NCI-H82 treated with DMSO at 0.1 percent for 48 hours (cell line): ENCODE results near the gene CENPL.
"Not testable (repeated sequence)": the region's sequence is repeated elsewhere in the genome, so short reads cannot be mapped to it uniquely, and the experiment has no call there.

Experiments used
- DNase-seq: peaks from one replicate; lab custom pipeline; 2025; ENCODE audit not compliant: unreplicated experiment; lab: John Stamatoyannopoulos, UW

The CENPL gene, protein sequence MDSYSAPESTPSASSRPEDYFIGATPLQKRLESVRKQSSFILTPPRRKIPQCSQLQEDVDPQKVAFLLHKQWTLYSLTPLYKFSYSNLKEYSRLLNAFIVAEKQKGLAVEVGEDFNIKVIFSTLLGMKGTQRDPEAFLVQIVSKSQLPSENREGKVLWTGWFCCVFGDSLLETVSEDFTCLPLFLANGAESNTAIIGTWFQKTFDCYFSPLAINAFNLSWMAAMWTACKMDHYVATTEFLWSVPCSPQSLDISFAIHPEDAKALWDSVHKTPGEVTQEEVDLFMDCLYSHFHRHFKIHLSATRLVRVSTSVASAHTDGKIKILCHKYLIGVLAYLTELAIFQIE

DNA sequence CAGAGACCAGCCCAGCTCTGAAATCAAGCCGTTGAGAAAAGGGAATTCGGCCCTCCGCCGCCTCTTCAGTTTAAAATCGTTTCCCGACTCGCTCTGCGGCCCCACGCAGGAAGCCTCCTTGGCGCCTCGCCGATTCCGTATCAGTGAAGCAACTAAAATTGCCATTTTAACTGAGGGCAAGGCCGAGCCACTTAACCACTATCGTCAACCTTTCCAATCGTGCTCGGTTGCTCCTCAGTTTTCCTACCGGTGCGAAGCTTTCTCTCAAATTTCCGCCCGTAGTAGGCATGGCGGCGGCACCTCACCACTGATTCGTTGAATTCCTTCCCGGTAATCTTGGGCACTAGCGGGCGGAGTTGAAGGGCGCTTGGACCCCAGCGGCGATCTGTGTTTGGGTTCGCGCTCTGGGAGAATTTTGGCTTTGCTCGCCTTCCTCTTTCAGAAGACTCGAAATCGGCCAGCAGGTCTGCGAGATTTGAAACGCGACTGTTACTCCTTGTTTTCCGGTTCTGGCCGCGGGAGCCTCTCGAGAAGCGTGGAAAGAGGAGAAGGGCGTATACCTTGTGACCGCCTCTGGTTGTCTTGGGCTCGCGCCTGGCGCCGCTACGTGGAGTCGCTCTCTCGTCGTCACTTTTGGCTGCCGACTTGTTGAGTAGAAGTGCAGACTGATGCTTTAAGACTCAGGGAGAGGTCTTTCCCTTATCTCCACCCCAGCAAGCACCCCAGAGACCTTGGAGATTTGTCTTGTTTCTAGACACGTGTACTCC, at the start of gene CENPL, which contains the start of gene DARS2:
TSS of gene CENPL (minus strand) at position 569 of the 767 bp plus-strand sequence. CDS start 13,584 bp downstream, outside the sequence.
TSS of gene DARS2 (plus strand) at position 359 of the 767 bp plus-strand sequence. CDS start 557 bp downstream, outside the sequence.
- DNase-seq = peak; percentile 97

DNA sequence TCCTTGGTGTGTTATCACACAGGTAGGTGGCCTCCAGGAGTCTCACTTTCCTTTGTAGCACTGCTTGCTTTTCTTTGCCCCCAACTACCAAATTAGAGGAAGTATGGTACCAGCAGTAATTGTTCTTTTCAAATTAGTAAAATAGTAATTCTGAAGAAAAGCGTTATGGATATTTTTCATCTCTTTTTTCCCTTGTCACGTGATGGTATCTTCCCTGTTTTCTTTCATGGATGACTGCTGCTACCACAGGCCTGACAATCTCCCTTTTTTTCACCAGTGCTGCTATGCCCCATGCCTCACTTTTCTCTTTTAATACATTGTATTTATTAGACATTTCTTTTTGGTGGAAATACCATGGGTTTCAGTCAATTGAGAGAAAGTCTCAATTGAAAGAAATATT, 46.8 kb upstream of the CENPL start:
- DNase-seq = no peak

DNA sequence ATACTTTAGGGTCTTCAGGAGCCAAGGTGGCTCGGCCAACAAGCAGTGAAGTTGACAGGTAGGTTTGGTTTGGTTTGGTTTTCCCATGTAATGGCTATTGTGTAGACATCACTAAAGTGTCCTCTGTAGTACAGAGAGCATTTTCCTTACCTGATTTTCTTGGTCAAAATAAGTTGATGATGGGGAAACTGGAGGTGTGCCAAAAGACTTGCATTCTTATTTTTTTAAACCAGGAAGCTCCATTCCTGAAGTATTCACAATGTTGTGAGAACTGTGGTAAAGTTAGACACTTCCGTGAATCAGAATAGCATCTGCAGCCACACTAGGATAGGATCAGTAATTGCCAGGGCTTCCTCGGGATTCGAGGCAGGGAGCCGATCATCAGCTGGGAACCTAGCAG, 46.4 kb upstream of the CENPL start:
- DNase-seq = no peak

DNA sequence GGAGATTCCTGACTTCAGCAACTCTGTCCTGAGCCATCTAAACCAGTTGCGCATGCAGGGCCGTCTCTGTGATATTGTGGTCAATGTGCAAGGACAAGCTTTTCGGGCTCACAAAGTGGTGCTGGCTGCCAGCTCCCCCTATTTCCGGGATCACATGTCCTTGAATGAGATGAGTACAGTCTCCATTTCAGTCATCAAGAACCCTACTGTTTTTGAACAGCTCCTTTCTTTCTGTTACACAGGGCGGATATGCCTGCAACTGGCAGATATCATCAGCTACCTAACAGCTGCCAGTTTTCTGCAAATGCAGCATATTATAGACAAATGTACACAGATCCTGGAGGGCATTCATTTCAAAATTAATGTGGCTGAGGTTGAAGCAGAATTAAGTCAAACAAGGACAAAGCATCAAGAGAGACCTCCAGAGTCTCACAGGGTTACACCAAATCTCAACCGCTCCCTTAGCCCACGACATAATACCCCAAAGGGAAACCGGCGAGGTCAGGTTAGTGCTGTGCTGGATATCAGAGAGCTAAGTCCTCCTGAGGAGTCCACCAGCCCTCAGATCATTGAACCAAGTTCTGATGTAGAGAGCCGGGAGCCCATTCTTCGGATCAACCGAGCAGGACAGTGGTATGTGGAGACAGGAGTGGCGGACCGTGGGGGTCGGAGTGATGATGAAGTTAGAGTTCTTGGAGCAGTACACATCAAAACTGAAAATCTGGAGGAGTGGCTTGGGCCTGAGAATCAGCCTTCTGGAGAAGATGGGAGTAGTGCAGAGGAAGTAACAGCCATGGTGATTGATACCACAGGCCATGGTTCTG, 45.8 kb upstream of the CENPL start:
- DNase-seq = no peak

DNA sequence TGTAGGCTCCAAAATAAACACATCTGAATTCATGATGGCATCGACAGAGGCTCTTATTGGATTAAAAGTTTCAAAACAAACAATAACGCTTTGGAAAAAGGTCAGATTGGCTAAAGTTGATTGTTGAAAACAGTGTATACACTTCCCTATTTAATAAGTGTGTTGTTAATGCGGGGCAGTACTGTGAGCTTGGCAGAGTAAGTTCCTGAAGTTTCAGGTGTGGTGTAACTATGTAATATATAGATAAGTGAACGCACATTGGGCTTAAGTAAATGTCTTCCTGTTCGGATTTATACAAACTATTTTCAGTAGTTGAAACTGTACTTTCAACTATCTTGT, 44.3 kb upstream of the CENPL start:
- DNase-seq = no peak

DNA sequence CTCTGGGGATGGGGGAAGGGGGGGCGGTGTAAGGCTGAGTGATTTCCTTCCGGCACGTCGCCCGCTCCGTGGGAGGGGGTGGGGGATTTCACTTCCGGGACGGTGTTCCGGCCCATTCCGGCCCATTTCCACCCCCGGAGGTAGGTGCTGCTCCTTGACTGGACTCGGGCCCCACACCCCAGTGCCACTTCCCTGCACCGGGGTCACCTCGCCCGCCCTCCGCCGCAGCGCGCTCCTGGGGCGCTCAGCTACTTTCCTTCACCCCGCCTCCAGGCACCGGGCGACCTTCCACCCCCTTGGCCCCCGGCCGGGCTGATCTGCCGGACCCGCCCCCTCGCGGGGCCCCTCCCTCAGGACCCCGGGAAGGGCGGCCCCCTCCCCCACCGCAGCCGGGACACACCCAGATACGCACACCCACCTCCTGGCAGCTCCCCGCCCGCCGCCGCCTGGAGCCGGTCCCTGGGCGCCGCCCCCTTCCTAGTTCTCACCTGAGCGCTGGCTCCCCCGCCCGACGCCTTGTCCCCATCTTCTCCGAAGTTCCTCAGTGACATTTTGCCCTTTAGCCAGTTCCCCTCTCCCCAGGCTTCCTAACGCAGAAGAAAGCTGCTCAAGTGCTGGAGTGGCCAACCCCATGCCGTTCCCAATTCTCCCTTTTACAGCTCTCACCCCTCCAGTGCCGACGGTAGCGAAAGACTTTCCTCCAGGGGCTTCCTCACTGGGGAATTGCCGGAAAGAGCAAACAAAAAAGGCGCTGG, 43.8 kb upstream of the CENPL start, which contains the start of gene ZBTB37:
TSS of gene ZBTB37 (plus strand) at position 115 of the 755 bp plus-strand sequence. CDS start 1,846 bp downstream, outside the sequence.
- DNase-seq = peak; percentile 88

DNA sequence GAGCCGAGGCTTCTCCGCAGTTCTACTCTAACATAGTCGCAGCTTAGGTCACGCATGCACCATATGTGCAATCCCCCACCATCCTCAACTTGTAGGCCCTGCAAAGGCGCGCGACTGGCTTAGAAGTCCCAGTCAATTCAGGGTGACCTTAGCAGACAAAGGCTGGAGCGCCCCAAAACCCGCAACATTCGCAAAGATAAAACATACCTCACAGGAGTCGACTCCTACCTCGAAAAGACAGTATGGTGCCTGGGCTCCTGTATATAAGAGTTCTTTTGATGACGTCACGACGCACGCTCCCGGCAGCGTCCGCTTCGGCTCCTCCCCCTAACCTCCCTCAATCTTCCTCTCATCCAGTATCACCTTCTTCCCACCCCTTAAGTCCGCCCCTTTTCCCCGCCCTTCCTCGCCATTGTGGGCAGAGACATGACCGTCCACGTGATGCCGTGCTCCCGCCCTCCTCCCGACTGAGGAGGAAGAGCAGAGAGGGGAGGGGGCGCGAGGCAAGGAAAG, 43.1 kb upstream of the CENPL start, which contains the start of gene GAS5:
TSS of gene GAS5 (minus strand) at position 237 of the 513 bp plus-strand sequence.
- peak; percentile 100 for DNase-seq

DNA sequence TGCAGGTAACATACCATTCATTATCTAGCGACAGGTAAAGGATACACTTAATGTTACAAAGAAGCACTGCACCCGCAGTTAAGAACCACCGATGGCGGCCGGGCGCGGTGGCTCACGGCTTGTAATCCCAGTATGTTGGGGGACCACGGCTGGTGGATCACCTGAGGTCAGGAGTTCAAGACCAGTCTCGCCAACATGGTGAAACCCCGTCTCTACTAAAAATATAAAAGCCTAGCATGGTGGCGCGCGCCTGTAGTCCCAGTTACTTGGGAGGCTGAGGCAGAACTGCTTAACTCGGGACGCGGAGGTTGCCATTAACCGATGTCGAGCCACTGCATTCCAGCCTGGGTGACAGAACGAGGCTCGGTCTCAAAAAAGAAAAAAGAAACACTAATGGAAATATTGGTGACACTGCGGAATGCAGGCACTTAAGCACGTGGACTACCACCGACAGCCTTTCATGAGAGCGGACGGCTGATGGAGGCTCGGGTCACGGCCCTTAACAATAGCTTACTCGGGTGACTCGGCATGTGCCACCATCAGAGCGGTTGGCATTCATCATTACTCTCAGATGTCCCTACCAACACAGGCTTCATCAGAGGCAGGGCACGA, 42.6 kb upstream of the CENPL start:
- DNase-seq = no peak

DNA sequence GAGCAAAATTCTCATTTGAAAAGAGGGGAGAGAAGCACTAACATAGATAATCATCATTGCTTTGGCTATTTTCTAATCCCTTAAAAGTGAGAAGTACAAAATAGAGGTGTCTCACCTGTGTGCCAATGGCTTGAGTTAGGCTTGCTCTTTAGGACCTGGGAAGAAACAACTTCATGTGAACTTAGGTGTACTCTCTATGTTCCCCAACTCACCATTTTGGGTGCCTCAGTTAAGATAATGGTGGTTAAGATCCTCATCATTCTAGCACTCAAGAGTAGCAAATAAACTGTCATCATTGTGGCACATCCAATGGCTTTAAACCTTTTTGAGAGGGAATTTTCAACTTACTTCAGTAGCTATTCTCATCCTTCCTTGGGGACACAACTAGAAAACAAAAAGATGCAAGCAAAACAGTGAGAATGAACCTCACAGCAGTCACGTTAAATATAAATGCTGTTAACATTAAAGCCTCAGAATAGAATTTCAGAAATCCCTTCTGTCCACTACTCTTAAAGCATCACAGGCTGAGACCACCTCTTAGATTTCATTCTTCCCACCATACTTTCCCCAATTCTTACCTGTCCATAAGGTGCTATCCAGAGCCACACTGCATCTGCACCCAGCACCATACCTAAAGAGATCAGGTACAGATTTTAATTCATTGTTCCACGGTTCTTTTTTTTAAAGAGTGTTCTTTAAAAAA, 41.9 kb upstream of the CENPL start:
- no peak for DNase-seq

DNA sequence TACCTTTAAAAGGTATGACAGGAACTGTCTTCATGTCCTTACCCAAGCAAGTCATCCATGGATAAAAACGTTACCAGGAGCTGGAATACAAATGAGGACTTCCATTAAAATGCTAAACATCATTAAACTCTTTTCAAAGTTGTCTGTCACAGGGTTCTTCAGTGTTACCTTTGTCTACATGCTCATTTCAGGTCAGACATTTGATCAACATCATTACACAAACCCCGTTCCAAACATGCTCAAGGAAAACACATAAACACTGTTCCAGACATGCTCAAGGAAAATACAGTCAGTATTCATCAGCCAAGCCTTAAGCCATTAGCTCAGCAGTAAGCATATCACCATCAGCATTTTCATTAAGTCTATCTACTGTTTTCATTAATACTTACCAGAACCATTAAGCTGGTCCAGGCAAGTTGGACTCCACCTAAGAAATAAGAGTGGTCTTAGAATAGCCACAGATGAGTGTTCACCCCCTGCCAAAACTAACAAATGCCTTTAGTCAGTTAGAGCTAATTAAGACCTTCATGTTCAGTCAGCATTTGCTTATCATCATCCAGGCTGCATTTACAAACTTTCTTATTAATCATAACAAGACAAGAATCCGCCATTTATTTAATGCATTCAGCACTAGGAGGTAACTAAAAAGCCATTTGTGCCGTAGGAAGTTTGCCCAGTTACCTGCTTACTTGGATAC, 40.9 kb upstream of the CENPL start:
- DNase-seq = no peak

DNA sequence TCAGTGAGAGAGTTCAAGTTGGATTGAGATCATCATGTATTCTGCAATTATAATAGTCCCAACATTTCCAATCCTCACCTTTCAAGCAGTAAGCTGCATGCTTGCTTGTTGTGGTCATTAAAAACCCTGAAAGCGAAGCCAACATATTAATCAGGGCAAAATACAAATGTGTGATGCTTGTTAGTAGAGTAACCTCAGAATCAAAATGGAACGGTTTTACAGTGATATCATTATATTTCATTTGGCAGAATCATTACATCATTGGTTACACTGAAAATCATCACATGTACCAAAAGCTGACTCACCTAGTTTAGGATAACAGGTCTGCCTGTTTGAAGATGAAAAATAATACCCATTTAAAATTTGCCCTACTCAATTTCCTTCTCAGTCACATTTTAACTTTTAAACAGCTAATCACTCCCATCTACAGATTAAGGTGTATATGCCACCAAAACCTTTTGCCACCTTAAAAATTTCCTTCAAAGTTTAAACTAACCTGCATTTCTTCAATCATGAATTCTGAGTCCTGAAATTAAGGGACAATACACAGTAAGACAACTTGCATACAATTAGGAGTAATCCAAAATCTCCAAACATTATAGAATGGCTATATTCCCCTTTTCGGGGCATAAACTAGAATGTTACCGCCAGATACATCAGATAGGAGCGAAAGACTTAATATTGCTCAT, 39.6 kb upstream of the CENPL start:
- DNase-seq = no peak

DNA sequence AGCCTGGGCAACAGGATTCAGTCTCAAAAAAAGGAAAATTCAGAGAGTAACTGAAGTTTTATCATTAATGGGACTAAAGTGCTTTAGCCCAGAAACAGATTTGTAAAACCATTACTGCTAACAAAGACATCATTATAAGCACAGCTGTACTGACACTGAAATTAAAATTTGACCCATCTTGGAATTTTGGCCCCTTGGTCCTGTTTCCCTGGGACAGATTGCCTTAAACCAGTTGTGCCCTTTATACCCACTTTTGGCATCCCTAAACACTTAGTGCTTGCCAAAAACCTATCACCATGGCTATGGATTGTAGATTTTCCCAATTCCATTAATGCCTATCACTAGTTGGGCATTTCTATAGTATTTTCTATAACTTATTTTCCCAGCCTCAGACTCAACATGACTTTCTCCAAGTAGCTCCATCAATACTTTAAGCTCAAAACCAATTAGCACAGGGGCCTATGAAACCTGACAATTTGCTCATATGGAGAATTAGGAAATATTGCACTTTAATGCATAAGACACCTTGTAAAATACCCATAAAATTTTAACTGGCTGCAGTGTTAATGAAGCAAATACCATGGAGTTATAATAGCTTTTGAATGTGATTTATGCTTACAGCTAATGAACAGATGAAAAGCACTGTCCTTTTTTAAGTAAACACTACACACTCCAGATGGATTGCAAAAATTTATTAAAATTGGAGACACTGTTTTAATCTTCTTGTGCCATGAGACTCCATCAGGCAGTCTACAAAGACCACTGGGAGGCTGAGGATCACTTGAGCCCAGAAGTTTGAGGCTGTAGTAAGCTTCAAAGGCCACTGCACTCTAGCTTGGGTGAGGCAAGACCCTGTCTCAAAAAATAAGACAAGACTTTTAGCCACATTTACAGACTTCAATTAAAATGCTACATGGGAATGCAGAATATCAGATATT, 38.8 kb upstream of the CENPL start:
- no peak for DNase-seq

DNA sequence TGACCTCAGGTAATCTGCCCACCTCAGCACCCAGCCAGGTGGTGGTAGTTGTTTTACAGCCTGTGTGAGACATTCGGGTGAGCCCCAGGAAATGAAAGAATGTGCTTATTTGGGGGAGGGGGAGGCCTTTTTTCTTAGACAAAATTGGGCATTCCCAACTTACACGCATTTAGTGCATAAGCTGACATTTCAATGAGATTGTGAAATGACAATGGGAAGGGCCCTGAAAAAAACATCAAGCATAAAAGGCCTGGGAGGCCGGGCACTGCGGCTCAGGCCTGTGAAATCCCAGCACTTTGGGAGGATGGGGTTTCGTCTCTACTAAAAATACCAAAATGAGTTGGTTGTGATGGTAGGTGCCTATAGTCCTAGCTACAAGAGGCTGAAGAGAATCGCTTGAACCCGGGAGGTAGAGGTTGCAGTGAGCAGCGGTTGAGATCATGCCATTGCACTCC, 38.1 kb upstream of the CENPL start:
- DNase-seq = no peak

DNA sequence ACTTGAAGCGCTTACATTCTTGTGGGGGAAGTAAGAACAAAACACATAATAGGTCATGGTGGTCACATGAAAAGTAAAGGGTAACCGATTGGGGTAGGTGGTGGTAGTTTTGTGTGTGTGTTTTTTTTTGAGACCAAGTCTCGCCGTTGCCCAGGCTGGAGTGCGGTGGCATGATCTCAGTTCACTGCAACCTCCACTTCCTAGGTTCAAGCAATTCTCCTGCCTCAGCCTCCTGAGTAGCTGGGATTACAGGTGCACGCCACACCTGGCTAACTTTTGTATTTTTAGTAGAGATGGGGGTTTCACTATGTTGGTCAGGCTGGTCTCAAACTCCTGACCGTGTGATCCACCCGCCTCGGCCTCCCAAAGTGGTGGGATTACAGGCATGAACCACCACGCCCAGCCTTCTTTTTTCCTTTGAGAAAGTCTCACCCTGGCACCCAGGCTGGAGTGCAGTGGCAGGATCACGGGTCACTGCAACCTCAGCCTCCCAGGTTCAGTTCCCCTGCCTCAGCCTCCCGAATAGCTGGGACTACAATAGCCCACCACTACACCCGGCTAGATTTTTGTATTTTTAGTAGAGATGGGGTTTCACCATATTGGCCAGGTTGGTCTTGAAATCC, 37.6 kb upstream of the CENPL start:
- not testable (repeated sequence) for DNase-seq

DNA sequence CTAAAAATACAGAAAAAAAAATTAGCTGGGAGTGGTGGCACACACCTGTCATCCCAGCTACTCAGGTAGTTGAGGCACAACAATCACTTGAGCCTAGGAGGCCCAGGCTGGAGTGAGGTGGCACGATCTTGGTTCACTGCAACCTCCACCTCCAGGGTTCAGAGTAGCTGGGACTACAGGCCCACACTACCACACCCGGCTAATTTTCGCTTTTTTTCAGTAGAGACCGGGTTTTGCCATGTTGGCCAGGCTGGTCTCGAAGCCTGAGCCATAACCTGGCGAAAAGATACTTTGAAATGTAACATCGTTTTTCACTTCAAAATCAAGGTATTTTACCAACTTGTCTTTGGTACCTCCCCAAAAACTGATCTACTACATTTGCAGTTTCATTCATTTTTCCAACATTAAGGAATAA, 37.1 kb upstream of the CENPL start:
- DNase-seq = no peak

DNA sequence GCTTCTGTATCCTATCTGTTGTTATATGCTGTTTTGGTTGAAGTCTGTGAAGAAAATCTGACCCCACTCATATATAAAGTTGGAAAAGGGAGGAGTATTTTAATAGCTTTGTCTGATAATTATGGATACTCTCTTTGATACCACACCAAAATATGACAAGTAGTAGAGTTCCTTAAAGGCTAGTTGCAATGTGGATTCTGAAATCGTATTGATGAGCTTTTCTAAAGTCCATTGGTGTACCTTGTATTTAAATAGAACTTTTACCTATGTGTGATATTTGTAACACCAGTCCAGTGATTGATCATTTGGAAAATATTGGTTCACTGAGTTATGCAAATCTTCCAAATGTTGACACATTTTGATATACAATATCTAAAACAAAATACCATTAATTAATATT, 35.4 kb upstream of the CENPL start:
- DNase-seq = no peak
